Chondrocyte (in vitro differentiated cells): ENCODE data around the gene CCHCR1. TPM values are rescaled to one million over a fixed set of nuclear protein-coding genes. Genes with fewer than 3 reads are reported as not detected.

ENCODE experiments used
- DNase-seq: peaks from one replicate; pipeline ENCODE4 v3.0.0; 2021; ENCODE audit warnings: mixed read lengths, low spot score
- H3K27ac Mint-ChIP-seq: one replicate; pipeline ENCODE4 v1.8.0; 2021; ENCODE audit warnings: mild to moderate bottlenecking, moderate library complexity, mixed read lengths; ENCODE audit not compliant: unreplicated experiment
- H3K27me3 Mint-ChIP-seq: 2 replicates; pipeline ENCODE4 v1.8.0; 2021; ENCODE audit warnings: low read depth, mixed read lengths
- H3K36me3 Mint-ChIP-seq: 2 replicates; pipeline ENCODE4 v1.8.0; 2021; ENCODE audit warnings: low read depth, mixed read lengths
- H3K4me1 Mint-ChIP-seq: 2 replicates; pipeline ENCODE4 v1.8.0; 2021; ENCODE audit warnings: low read depth, mild to moderate bottlenecking, mixed read lengths
- H3K4me3 Mint-ChIP-seq: one replicate; pipeline ENCODE4 v1.8.0; 2021; ENCODE audit warnings: mild to moderate bottlenecking, moderate library complexity, mixed read lengths; ENCODE audit not compliant: unreplicated experiment
- H3K9me3 Mint-ChIP-seq: 2 replicates; pipeline ENCODE4 v1.8.0; 2021; ENCODE audit warnings: low read depth, mixed read lengths
- total RNA-seq: library from RNA; stranded (reverse); gene quantifications from 3 replicates; pipeline ENCODE4 v1.2.1, GENCODE V29; 2021
- TF ChIP-seq, protein P1 (sequence below): fragments of 200-600 bp; sonication (generic); IDR thresholded peaks from 2 replicates; pipeline ENCODE4 v1.5.0; 2021; ENCODE audit warnings: antibody characterized with exemption, mild to moderate bottlenecking, moderate library complexity

Gene CCHCR1
- total RNA-seq, 1 donor from 2014 or later: 13.4 TPM

- no peak for DNase-seq
- Mint-ChIP-seq H3K4me3 (no peak overlapping the region), H3K27ac (no peak overlapping the region), H3K4me1 (peaks cover 47% of the 10 kb centered on the region), H3K27me3 (no peaks in the 10 kb centered on the region), H3K9me3 (no peaks in the 10 kb centered on the region), H3K36me3 (no peaks in the 10 kb centered on the region)
- TF ChIP-seq, protein P1, sequence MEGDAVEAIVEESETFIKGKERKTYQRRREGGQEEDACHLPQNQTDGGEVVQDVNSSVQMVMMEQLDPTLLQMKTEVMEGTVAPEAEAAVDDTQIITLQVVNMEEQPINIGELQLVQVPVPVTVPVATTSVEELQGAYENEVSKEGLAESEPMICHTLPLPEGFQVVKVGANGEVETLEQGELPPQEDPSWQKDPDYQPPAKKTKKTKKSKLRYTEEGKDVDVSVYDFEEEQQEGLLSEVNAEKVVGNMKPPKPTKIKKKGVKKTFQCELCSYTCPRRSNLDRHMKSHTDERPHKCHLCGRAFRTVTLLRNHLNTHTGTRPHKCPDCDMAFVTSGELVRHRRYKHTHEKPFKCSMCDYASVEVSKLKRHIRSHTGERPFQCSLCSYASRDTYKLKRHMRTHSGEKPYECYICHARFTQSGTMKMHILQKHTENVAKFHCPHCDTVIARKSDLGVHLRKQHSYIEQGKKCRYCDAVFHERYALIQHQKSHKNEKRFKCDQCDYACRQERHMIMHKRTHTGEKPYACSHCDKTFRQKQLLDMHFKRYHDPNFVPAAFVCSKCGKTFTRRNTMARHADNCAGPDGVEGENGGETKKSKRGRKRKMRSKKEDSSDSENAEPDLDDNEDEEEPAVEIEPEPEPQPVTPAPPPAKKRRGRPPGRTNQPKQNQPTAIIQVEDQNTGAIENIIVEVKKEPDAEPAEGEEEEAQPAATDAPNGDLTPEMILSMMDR: no peak
These were observed 40.8 kb downstream of the CCHCR1 start for GRCh38 chr6:31116661-31117385.

DNA sequence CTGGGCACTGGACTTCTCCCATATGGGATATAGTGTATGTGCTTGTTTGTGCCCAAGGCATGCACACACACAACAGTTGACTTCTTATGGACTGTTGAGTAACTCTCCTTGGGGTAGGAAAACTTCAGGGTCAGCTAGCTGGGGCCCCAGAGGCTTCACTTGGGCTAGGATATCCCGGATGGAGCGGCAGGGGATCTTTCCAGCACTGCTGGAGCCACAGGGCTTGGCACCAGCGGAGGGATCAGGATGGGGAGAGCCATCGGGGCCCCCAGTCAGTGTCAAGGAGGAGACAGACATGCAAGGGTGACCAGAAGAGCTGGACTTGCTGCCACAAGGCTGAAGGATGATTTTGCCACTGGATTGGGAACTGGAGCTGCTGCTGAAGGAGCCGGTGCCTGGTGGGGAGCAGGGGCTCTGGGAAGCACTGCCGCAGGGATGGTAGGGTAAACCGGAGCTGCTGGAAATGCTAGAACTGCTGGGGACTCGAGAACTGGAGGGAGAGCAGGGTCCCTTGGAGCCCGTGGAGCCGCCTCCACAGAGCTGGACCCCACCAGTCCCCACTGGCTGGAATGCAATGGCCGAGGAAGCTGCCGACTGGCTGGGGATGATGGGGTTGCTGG, 41.6 kb downstream of the CCHCR1 start:
- H3K27me3 Mint-ChIP-seq: no peaks in the 10 kb centered on the region
- peak overlapping the region; percentile 74 for H3K4me3 Mint-ChIP-seq
- no peaks in the 10 kb centered on the region for H3K36me3 Mint-ChIP-seq
- H3K27ac Mint-ChIP-seq: no peak overlapping the region
- TF ChIP-seq, protein P1: no peak
- H3K4me1 Mint-ChIP-seq: peaks cover 44% of the 10 kb centered on the region
- H3K9me3 Mint-ChIP-seq: no peaks in the 10 kb centered on the region
- no peak for DNase-seq

DNA sequence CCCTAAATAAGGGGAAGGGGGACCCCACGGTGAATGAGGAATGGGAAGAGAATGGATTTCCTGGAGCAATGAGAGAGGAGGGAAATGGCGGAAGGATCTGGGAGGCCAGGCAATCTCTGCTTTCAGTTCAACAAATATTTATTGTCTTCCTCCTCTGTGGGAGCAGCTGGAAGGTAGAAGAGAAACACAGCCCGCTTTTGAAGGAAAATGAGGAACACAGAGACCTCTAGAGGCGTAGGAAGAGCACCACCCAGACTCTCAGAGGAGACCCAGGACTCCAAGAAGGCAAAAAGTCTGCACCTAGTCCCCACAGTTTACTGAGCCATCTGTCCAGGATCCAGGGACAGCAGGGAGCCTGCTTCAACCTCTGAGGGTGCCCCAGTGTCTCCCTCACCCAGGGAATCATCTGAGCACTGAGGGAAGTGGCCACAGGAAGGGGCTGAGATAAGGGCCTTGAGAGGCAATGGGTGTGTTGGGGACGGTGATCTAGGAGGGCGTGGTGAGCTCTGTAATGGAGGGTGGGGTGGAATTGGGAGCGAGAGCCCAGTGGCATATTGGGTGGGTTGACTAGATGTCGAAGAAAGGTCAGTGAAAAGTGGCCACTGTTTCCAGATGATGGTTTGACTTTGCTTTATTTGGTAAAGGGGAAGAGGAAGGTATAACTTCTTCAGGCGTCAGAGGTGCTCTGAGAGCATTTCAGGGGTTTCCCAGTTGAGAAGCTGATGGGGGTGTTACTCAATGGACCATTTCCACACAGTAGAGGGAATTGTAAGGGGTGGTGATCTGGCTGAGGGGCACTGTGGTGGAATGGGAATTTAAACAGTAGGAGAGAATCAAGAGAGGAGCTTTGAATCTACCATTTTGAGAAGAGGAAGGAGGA, 42.4 kb downstream of the CCHCR1 start:
- peaks cover 44% of the 10 kb centered on the region for H3K4me1 Mint-ChIP-seq
- H3K27ac Mint-ChIP-seq: peak overlapping the region; percentile 99
- H3K9me3 Mint-ChIP-seq: no peaks in the 10 kb centered on the region
- H3K27me3 Mint-ChIP-seq: peaks cover 4% of the 10 kb centered on the region
- peak overlapping the region; percentile 74 for H3K4me3 Mint-ChIP-seq
- H3K36me3 Mint-ChIP-seq: no peaks in the 10 kb centered on the region
- TF ChIP-seq, protein P1: peak; percentile 67
- DNase-seq: no peak

- H3K27me3 Mint-ChIP-seq: peaks cover 11% of the 10 kb centered on the region
- H3K27ac Mint-ChIP-seq: peak within 1 kb of the TSS; percentile 99
- no peak for DNase-seq
- H3K4me3 Mint-ChIP-seq: peak within 1 kb of the TSS; percentile 74
- TF ChIP-seq, protein P1: no peak
- H3K4me1 Mint-ChIP-seq: peaks cover 44% of the 10 kb centered on the region
- no peaks in the 10 kb centered on the region for H3K36me3 Mint-ChIP-seq
- H3K9me3 Mint-ChIP-seq: no peaks in the 10 kb centered on the region
These were observed 43.1 kb downstream of the CCHCR1 start, which contains the start of gene PSORS1C1 for GRCh38 chr6:31114541-31114878. Gene PSORS1C1 (plus strand): TSS chr6:31114800. CDS start chr6:31129633, 14,833 bp downstream.
